GM12801 (cell line): ENCODE measurements around the gene RAD51B.

Experiments used
- TF ChIP-seq, protein P1 (sequence below): IDR thresholded peaks from one replicate; pipeline ENCODE4 v1.5.1; 2011; ENCODE audit warnings: control low read depth; ENCODE audit not compliant: insufficient read length; ENCODE audit errors: extremely low read depth

Gene RAD51B

DNA sequence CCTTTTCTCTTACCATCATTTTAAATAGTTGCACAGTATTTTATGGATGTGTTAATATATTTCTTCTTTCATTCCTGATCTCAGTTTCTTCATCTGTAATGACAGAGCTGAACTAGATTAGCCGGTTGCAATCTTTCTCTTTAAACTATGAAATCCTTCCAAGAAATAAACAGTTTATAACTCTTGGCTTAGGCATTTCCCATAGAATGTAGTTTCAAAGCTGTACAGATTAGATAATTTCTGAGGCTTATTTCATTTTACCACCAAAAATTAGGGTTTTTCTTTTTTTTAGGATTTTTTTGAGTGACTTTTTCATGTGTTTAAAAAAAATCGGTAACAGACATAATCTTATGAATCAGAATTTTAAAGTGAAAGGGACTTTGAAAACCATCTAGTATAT lies 144.0 kb downstream of the RAD51B start:
- TF ChIP-seq, protein P1, sequence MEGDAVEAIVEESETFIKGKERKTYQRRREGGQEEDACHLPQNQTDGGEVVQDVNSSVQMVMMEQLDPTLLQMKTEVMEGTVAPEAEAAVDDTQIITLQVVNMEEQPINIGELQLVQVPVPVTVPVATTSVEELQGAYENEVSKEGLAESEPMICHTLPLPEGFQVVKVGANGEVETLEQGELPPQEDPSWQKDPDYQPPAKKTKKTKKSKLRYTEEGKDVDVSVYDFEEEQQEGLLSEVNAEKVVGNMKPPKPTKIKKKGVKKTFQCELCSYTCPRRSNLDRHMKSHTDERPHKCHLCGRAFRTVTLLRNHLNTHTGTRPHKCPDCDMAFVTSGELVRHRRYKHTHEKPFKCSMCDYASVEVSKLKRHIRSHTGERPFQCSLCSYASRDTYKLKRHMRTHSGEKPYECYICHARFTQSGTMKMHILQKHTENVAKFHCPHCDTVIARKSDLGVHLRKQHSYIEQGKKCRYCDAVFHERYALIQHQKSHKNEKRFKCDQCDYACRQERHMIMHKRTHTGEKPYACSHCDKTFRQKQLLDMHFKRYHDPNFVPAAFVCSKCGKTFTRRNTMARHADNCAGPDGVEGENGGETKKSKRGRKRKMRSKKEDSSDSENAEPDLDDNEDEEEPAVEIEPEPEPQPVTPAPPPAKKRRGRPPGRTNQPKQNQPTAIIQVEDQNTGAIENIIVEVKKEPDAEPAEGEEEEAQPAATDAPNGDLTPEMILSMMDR: no peak

DNA sequence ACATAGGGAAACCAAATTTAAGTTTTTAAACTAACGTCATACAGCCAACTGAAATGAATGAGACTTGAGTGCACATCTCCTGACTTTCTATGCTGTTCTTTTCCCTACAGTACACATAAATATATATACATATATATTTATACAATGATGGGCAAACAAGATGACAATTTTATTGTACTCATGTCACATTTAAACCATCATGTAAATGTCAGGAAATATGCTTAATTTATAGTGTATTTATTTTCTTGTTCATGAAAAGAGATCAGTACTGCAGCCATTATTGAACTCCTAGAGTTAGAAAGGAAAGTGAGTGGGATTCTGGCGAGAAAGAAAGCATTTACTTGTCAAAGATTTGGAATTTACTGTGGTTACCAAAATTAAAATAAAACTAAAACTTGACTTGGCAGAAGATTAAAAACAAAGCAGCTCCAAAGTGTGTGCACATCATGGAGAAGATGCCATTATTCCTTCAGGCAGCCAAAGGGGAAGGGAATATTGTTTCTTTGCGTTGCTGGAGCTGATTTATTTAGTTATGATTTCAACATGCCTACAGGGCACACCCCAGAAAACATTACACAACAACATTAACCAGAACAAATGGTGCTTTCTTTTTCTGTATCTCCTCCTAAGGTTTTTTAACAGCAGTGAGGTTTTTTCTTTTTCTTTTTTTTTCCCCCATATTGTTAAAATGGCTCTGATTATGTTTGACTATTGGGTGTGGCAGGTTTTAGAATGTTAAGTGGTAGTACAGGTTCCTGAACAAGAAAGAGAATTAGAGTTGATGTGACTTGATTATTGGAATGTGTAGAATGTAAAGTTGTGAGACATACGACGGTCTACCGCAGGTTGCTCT lies 144.6 kb downstream of the RAD51B start:
- TF ChIP-seq, protein P1: no peak

DNA sequence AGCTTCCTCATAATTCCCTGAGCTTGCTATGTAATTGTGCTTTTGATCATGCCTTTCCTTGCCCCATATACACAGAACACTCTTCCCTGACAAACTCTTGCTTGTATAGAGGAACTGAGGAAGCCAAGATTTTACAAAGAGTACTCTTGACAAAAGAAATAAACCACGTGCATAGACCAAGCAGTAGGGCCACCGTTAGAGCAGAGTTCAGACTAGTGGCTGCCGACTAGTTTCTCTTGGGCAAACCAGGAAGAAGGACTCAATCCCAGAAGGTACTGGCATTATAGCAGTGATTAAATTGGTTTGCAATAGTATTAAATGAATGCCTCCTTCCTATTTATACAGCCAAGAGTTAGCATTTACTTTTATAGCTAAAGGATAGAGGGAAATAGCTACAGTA lies 146.1 kb downstream of the RAD51B start:
- TF ChIP-seq, protein P1: no peak

DNA sequence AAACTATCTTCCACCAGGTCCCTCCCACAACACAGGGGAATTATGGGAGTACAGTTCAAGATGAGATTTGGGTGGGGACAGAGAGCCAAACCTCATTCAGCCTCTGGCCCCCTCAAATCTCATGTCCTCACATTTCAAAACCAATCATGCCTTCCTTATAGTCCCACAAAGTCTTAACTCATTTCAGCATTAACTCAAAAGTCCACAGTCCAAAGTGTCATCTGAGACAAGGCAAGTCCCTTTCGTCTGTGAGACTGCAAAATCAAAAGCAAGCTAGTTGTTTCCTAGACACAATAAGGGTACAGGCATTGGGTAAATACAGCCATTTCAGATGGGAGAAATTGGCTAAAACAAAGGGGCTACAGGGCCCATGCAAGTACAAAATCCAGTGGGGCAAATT lies 147.6 kb downstream of the RAD51B start:
- TF ChIP-seq, protein P1: no peak

DNA sequence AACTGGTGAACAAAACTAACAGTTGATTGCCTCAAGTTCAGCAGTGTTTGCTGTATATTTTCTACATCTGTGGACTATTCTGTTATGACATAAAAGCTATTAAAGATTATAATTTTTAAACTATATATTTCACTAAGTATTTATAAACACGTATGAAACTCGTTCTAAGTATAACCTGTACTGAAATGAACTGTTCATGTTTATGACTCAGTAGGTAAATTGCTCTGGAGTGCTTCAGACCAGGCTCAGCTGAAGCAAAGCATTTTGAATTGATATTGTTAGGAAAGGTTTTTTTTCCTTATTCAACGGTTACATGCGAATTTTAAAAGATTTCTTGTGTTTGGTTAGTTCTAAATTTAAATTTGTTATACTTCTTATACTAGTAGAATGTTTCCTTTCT lies 151.3 kb downstream of the RAD51B start:
- TF ChIP-seq, protein P1: no peak

DNA sequence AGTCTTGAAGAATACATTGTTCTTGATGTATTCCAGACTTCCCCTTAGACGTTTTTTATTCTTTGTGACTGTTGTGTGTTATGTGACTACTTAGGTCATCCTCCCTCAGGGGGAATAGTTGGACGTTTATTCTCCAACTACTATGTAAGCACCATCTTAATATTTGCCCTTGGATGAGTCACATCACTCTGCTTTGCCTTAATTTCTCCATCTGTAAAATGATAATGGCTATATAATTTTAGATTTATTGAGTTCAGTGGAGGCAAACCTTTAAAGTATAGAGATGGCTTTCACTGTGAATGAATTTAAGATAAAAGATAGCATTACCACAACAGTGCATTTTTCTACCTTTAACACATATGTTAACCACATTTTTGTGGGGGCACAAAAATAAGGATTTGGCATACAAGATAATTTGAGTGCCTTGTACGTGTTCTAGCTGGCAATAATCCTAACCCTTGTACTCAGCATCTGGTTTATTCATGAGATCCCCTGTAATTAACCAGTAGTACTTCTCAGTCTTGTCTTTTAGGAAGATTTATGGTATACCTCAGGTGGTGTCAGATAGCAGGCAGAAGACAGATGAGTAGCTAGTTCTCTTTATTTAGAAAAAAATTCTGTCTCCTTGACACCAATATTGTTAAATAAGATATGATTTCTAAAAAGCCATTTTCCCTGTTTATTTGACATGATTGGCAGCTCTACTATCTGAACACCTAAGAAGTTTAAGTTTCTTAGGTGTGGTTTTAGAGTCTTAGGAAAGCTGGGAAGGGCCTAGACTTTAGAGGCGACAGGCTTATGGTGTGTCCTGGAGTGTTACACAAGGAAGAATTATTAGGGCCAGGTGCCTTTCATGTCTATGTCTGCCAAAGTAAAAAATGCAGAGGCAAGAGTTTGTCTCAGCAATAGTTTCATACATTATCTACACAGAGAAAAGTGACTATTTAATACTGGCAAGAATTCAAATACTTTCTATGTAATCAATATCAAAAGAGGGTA lies 152.3 kb downstream of the RAD51B start:
- TF ChIP-seq, protein P1: no peak

DNA sequence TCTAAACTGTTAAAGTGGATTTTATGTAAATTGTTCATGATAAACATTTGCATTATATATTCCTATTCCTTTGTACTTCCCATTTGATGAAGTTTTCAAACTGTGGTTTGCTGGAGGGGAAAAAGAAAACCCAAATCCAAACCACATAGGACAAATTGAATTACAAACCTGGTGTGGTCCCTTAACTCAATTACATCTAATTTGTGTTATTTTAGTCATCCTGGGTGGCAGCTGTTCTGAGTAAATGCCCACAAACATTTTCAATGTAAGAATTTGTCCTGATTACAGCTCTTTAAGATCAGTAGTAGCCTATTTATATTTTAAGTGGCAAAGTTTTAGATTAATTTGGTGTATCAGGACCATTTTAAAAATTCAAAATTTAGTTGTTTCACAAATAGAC lies 153.9 kb downstream of the RAD51B start:
- TF ChIP-seq, protein P1: no peak
